Left lobe of liver (tissue), 2 donors: ENCODE measurements around the gene NCAPG2. TPM values are rescaled to one million over a fixed set of nuclear protein-coding genes. Genes with fewer than 3 reads are reported as not detected.

Experiments
- ATAC-seq: fragments of 200-7000 bp; cut with Tn5 transposase; one replicate; pipeline ENCODE4 v1.9.1; 2020; ENCODE audit warnings: mild to moderate bottlenecking, moderate library complexity
- DNase-seq: peaks from one replicate; pipeline ENCODE4 v3.0.0-alpha.2; 2020; ENCODE audit warnings: low spot score
- total RNA-seq: library from RNA; stranded (reverse); gene quantifications from one replicate; pipeline ENCODE4 v1.2.1, GENCODE V29; 2021
- donor health status: DM: no; HTN: no; CAD: no; lungs with moderate emphysema.
- donor health status: DM: no; HTN: yes; CAD: no.

NCAPG2 gene
- total RNA-seq, 1 donor from 2014 or later = 4.0 TPM

- ATAC-seq (no peak), DNase-seq (no peak)
Measured at GRCh38 chr7:158733775-158734494, 29.3 kb upstream of the NCAPG2 start.

GRCh38 chr7:158733220-158733519 is 28.6 kb upstream of the NCAPG2 start:
- no peak for DNase-seq
- ATAC-seq = no peak

GRCh38 chr7:158732494-158733219 is 28.1 kb upstream of the NCAPG2 start:
- DNase-seq (no peak), ATAC-seq (no peak)

- ATAC-seq = no peak
Measured at GRCh38 chr7:158731761-158732160, 27.2 kb upstream of the NCAPG2 start.

GRCh38 chr7:158730383-158731346 is 26.1 kb upstream of the NCAPG2 start:
- no peak for ATAC-seq

More at GRCh38 chr7:158731761-158732160, 27.2 kb upstream of the NCAPG2 start:
- no peak for DNase-seq

GRCh38 chr7:158729646-158730382 is 25.2 kb upstream of the NCAPG2 start:
- DNase-seq = no peak
- no peak for ATAC-seq

More at GRCh38 chr7:158730383-158731346, 26.1 kb upstream of the NCAPG2 start:
- no peak for DNase-seq

- ATAC-seq (no peak), DNase-seq (no peak)
Measured at GRCh38 chr7:158728911-158729645, 24.5 kb upstream of the NCAPG2 start.

GRCh38 chr7:158727690-158728089 is 23.1 kb upstream of the NCAPG2 start:
- ATAC-seq (no peak), DNase-seq (no peak)

GRCh38 chr7:158726277-158726807 is 21.7 kb upstream of the NCAPG2 start:
- ATAC-seq (no peak), DNase-seq (no peak)

GRCh38 chr7:158725506-158725800 is 20.8 kb upstream of the NCAPG2 start:
- ATAC-seq (no peak), DNase-seq (no peak)

GRCh38 chr7:158724658-158725505 is 20.3 kb upstream of the NCAPG2 start:
- DNase-seq (no peak), ATAC-seq (no peak)

GRCh38 chr7:158723714-158724385 is 19.2 kb upstream of the NCAPG2 start:
- DNase-seq (no peak), ATAC-seq (no peak)

- no peak for ATAC-seq
- no peak for DNase-seq
Measured at GRCh38 chr7:158723266-158723665, 18.7 kb upstream of the NCAPG2 start.

- DNase-seq (no peak), ATAC-seq (no peak)
Measured at GRCh38 chr7:158722574-158723237, 18.1 kb upstream of the NCAPG2 start.

- ATAC-seq (no peak), DNase-seq (no peak)
Measured at GRCh38 chr7:158720112-158720511, 15.5 kb upstream of the NCAPG2 start.

- no peak for ATAC-seq
Measured at GRCh38 chr7:158716802-158717201, 12.2 kb upstream of the NCAPG2 start.

GRCh38 chr7:158710651-158711102 is 6.1 kb upstream of the NCAPG2 start:
- no peak for ATAC-seq

More at GRCh38 chr7:158716802-158717201, 12.2 kb upstream of the NCAPG2 start:
- no peak for DNase-seq

GRCh38 chr7:158707610-158708009 is 3.0 kb upstream of the NCAPG2 start:
- ATAC-seq (no peak), DNase-seq (no peak)

More at GRCh38 chr7:158710651-158711102, 6.1 kb upstream of the NCAPG2 start:
- DNase-seq = no peak
